ENCODE data around the gene WDR72. TPM values are rescaled to one million over a fixed set of nuclear protein-coding genes. Genes with fewer than 3 reads are reported as not detected.

Gene WDR72
- total and polyA plus RNA-seq, 2 of the 8 experiments (the other 6 are each of a cell fraction or from before 2014, with no cell fraction given): 1.2 to 1.9 TPM

GRCh38 chr15:53520996-53521395 is 238.5 kb downstream of the WDR72 start:
- H4K8ac ChIP-seq (ENCODE audit: extremely low read depth, insufficient read depth, low read length): no peak overlapping the region
- H3K9ac ChIP-seq (replicated peaks in 1 of 4; ENCODE audit: extremely low read depth in 1 of 4, low read depth in 3 of 4, low read length in 3 of 4): no peak overlapping the region; a peak in 1 of 7 replicates
- H3K23ac ChIP-seq (ENCODE audit: insufficient read length): no peak overlapping the region
- H3K14ac ChIP-seq (ENCODE audit: insufficient read length): no peak overlapping the region
- H3K4me3 ChIP-seq (ENCODE audit: extremely low read depth in 1 of 4, insufficient read depth in 2 of 4, low read depth in 3 of 4, low read length in 4 of 4): no peak overlapping the region
- no peak overlapping the region for H3K4me2 ChIP-seq (ENCODE audit: insufficient read depth in 1 of 2, low read depth in 2 of 2, low read length in 2 of 2)
- ChIA-PET CTCF (ENCODE audit: partially characterized antibody) (interaction anchor here (0.6 kb wide), 1 partner anchor 215 kb away, joined by 3 read pairs; no protein-coding TSS in a partner anchor), POLR2A (ENCODE audit: partially characterized antibody) (interaction anchor here (1.0 kb wide), 1 partner anchor 10 kb away, joined by 3 read pairs; no protein-coding TSS in a partner anchor)
- no peaks in the 10 kb centered on the region for H3K79me2 ChIP-seq (ENCODE audit: control insufficient read depth in 1 of 2, insufficient read depth in 2 of 2, low read length in 2 of 2)
- no peak overlapping the region for H2BK12ac ChIP-seq (ENCODE audit: low read depth, low read length)
- no peak overlapping the region for H2BK5ac ChIP-seq (ENCODE audit: low read depth, low read length)
- TF ChIP-seq NANOG (IDR thresholded peaks at IDR 0.05; ENCODE audit: insufficient read depth, low read depth, low read length, poor library complexity, severe bottlenecking) (no peak), SP4 (IDR thresholded peaks at IDR 0.05; ENCODE audit: low read length) (no peak)
- no peak overlapping the region for H3K56ac ChIP-seq (replicated peaks; ENCODE audit: insufficient read length, low read depth, low read length)
- no peaks in the 10 kb centered on the region for H3K79me1 ChIP-seq (ENCODE audit: low read depth, low read length)
- no peak overlapping the region for H3K27ac ChIP-seq (ENCODE audit: low read depth, low read length)
- no peak overlapping the region for H3K18ac ChIP-seq (ENCODE audit: extremely low read depth, low read length)
- H4K91ac ChIP-seq (replicated peaks; ENCODE audit: insufficient read length, low read length): no peak overlapping the region
- no peak for FAIRE-seq
- H2AK5ac ChIP-seq (ENCODE audit: low read depth, low read length): no peak overlapping the region
- H2BK20ac ChIP-seq (ENCODE audit: low read length): no peak overlapping the region
- no peak overlapping the region for H2AFZ ChIP-seq (ENCODE audit: low read length)
- no peak overlapping the region for H4K5ac ChIP-seq (ENCODE audit: insufficient read length, low read depth, low read length)
- H3K36me3 ChIP-seq (ENCODE audit: control insufficient read depth in 2 of 4, insufficient read depth in 4 of 4, low read length in 3 of 4): no peaks in the 10 kb centered on the region
- H3K9me3 ChIP-seq (ENCODE audit: insufficient read depth in 2 of 2, low read depth in 1 of 2, low read length in 1 of 2): no peaks in the 10 kb centered on the region
- no peaks in the 10 kb centered on the region for H3K4me1 ChIP-seq (replicated peaks in 1 of 4; ENCODE audit: control insufficient read depth in 3 of 4, insufficient read depth in 4 of 4, low read length in 3 of 4)
- no peak overlapping the region for H2BK15ac ChIP-seq (ENCODE audit: low read length)
- no peak overlapping the region for H2BK120ac ChIP-seq (replicated peaks; ENCODE audit: low read depth, low read length)
- H3K4ac ChIP-seq (replicated peaks; ENCODE audit: insufficient read length, low read depth, low read length): no peak overlapping the region
- DNase-seq (ENCODE audit: low read depth in 1 of 2, low spot score in 2 of 2): no peak
- no peaks in the 10 kb centered on the region for H4K20me1 ChIP-seq (replicated peaks in 1 of 2; ENCODE audit: control insufficient read depth in 1 of 2, insufficient read depth in 2 of 2, low read length in 2 of 2)
- WGBS, 2 experiments (ENCODE audit: extremely low coverage in 1 of 2, insufficient coverage in 1 of 2, insufficient read length in 1 of 2, insufficient replicate concordance in 2 of 2, low coverage in 1 of 2, low lambda C conversion rate in 2 of 2, missing lambda C conversion rate in 1 of 2): 88% methylated on average over 2 of the region's 2 CpGs; no CpG with 5 or more reads in 1 of the 2 experiments
- no peaks in the 10 kb centered on the region for H3K23me2 ChIP-seq (ENCODE audit: low read depth, low read length)
- H3K27me3 ChIP-seq (replicated peaks in 1 of 4; ENCODE audit: control insufficient read depth in 3 of 4, extremely low read depth in 1 of 4, insufficient read depth in 3 of 4, low read length in 3 of 4): no peaks in the 10 kb centered on the region
